HCT116 (cell line): Measurements from ENCODE around the gene BZW2. TPM values are rescaled to one million over a fixed set of nuclear protein-coding genes. Genes with fewer than 3 reads are reported as not detected.

ENCODE experiments used
- ATAC-seq: fragments of 200-7000 bp; cut with Tn5 transposase; 2 replicates; pipeline ENCODE4 v1.9.1; 2020; ENCODE audit warnings: mild to moderate bottlenecking, moderate library complexity
- BruUV-seq: library from RNA; stranded (reverse); fragments of 400-500 nt; replicated peaks from 2 replicates; lab custom pipeline; 2021; lab: Mats Ljungman, UMichigan
- CTCF ChIA-PET: fragments of 300-600 bp; sonication (Branson Sonifier 250); formaldehyde crosslinking; loops from one replicate; lab custom pipeline; 2021; ENCODE audit warnings: antibody characterized with exemption; lab: Charles Lee
- POLR2A ChIA-PET: fragments of 300-600, 350-600 bp; sonication (Branson Sonifier 250); formaldehyde crosslinking; loops from one replicate; lab custom pipeline; 2021; ENCODE audit warnings: antibody characterized with exemption; lab: Charles Lee
- RAD21 ChIA-PET, 2 experiments: fragments of 300-600 bp; sonication (Branson Sonifier 250); formaldehyde crosslinking; loops; one replicate each; lab custom pipeline; 2023; ENCODE audit warnings: low total read pairs in 2 of 2; ENCODE audit not compliant: uncharacterized antibody in 2 of 2, unreplicated experiment in 2 of 2, low non-redundant PET in 1 of 2; lab: Charles Lee
- DNase-seq: peaks from one replicate; pipeline ENCODE4 v3.0.0-alpha.2; 2010; ENCODE audit warnings: low read depth, low spot score
- H2AFZ ChIP-seq: fragments of 200-600 bp; shearing (Covaris generic), sonication (generic); 2 replicates; pipeline ENCODE4 v1.6.1; 2017; ENCODE audit warnings: low read depth, mixed run types, mixed read lengths, antibody characterized with exemption, low read length; ENCODE audit not compliant: poor library complexity, severe bottlenecking
- H3K27ac ChIP-seq: 2 replicates; pipeline ENCODE4 v1.5.1; 2012; ENCODE audit warnings: low read depth, low read length
- H3K27me3 ChIP-seq: fragments of 200-600 bp; sonication (generic); 2 replicates; pipeline ENCODE4 v1.6.1; 2016; ENCODE audit warnings: mixed run types, low read length, mixed read lengths; ENCODE audit not compliant: insufficient read depth
- H3K36me3 ChIP-seq, 2 experiments: fragments of 200-500 bp in 1 of 2; fragments of 200-600 bp in 1 of 2; sonication (Bioruptor generic) in 1 of 2; sonication (generic) in 1 of 2; 2 replicates each; pipeline versions ENCODE4 v1.5.1 to v1.6.1; 2014 to 2016; ENCODE audit warnings: low read length in 2 of 2, inconsistent platforms in 1 of 2, mixed read lengths in 1 of 2, mixed run types in 1 of 2; ENCODE audit not compliant: insufficient read depth in 2 of 2, control insufficient read depth in 1 of 2
- H3K4me1 ChIP-seq, 2 experiments: fragments of 200-600 bp in 1 of 2; sonication (generic) in 1 of 2; 2 replicates each; pipeline versions ENCODE4 v1.5.1 to v1.6.1; 2012 to 2017; ENCODE audit warnings: low read length in 2 of 2, inconsistent platforms in 1 of 2, mild to moderate bottlenecking in 1 of 2, mixed read lengths in 1 of 2, mixed run types in 1 of 2, moderate library complexity in 1 of 2; ENCODE audit not compliant: insufficient read depth in 2 of 2, control insufficient read depth in 1 of 2
- H3K4me2 ChIP-seq: fragments of 200-600 bp; sonication (generic); 2 replicates; pipeline ENCODE4 v1.6.1; 2017; ENCODE audit warnings: mixed run types, low read length, mixed read lengths
- H3K4me3 ChIP-seq, 2 experiments: fragments of 200-600 bp in 1 of 2; sonication (generic) in 1 of 2; replicated peaks in 1 of 2; 2 replicates each; pipeline ENCODE4 v1.5.1; 2011 to 2016; ENCODE audit warnings: low read length in 2 of 2, control low read depth in 1 of 2, low read depth in 1 of 2, mild to moderate bottlenecking in 1 of 2, mixed read lengths in 1 of 2, mixed run types in 1 of 2
- H3K79me2 ChIP-seq: fragments of 200-600 bp; sonication (generic); 2 replicates; pipeline ENCODE4 v1.6.1; 2017; ENCODE audit warnings: mild to moderate bottlenecking, mixed run types, low read length, moderate library complexity, mixed read lengths; ENCODE audit not compliant: insufficient read depth
- H3K9ac ChIP-seq: fragments of 200-600 bp; sonication (generic); 2 replicates; pipeline ENCODE4 v1.6.1; 2016; ENCODE audit warnings: low read length, mixed read lengths
- H3K9me2 ChIP-seq: fragments of 200-600 bp; sonication (generic), shearing (Covaris generic); 2 replicates; pipeline ENCODE4 v1.6.1; 2017; ENCODE audit warnings: mixed run types, mild to moderate bottlenecking, moderate library complexity; ENCODE audit not compliant: insufficient read depth
- H3K9me3 ChIP-seq, 2 experiments: fragments of 200-500 bp in 1 of 2; fragments of 200-600 bp in 1 of 2; sonication (Bioruptor generic) in 1 of 2; sonication (generic) in 1 of 2; 2 replicates each; pipeline ENCODE4 v1.6.1; 2014 to 2017; ENCODE audit warnings: low read length in 2 of 2, mixed read lengths in 2 of 2, inconsistent platforms in 1 of 2, low read depth in 1 of 2, mild to moderate bottlenecking in 1 of 2, mixed run types in 1 of 2, moderate library complexity in 1 of 2; ENCODE audit not compliant: control insufficient read depth in 1 of 2, insufficient read depth in 1 of 2
- H4K20me1 ChIP-seq: fragments of 200-600 bp; sonication (generic), shearing (Covaris generic); 2 replicates; pipeline ENCODE4 v1.6.1; 2017; ENCODE audit warnings: mixed run types, mild to moderate bottlenecking, moderate library complexity; ENCODE audit not compliant: insufficient read depth
- ATF3 ChIP-seq: IDR thresholded peaks from 2 replicates; pipeline ENCODE4 v1.6.1; 2012
- CBX3 ChIP-seq: IDR thresholded peaks from 2 replicates; pipeline ENCODE4 v1.6.1; 2012; ENCODE audit warnings: low read depth
- CTCF ChIP-seq, 3 experiments: fragments of 200-600 bp in 1 of 3; sonication (generic) in 1 of 3; IDR thresholded peaks in 2 of 3; conservative IDR thresholded peaks in 1 of 3; 2 replicates each; pipeline ENCODE4 v1.5.1; 2012 to 2017; ENCODE audit warnings: low read depth in 2 of 3, low read length in 2 of 3, antibody characterized with exemption in 1 of 3, borderline replicate concordance in 1 of 3, control low read depth in 1 of 3, mild to moderate bottlenecking in 1 of 3, mixed read lengths in 1 of 3, mixed run types in 1 of 3, moderate library complexity in 1 of 3; ENCODE audit not compliant: insufficient read depth in 1 of 3
- EZH2 ChIP-seq: fragments of 200-600 bp; sonication (generic); IDR thresholded peaks from 2 replicates; pipeline ENCODE4 v1.6.1; 2017; ENCODE audit warnings: antibody characterized with exemption, mixed run types
- EZH2phosphoT487 ChIP-seq: fragments of 200-600 bp; IDR thresholded peaks from 2 replicates; pipeline ENCODE4 v1.6.1; 2018; ENCODE audit warnings: antibody characterized with exemption, borderline replicate concordance
- FOSL1 ChIP-seq: IDR thresholded peaks from 2 replicates; pipeline ENCODE4 v1.6.1; 2012; ENCODE audit warnings: low read depth
- MAX ChIP-seq: IDR thresholded peaks from 2 replicates; pipeline ENCODE4 v1.6.1; 2012
- RAD21 ChIP-seq: IDR thresholded peaks from 2 replicates; pipeline ENCODE4 v1.6.1; 2012; ENCODE audit warnings: low read depth, mild to moderate bottlenecking
- SP1 ChIP-seq: IDR thresholded peaks from 2 replicates; pipeline ENCODE4 v1.6.1; 2012; ENCODE audit warnings: low read depth
- SRF ChIP-seq: IDR thresholded peaks from 2 replicates; pipeline ENCODE4 v1.6.1; 2012; ENCODE audit warnings: low read depth
- YY1 ChIP-seq: IDR thresholded peaks from 2 replicates; pipeline ENCODE4 v1.6.1; 2011; ENCODE audit warnings: low read length, low read depth, moderate library complexity, mild to moderate bottlenecking; ENCODE audit not compliant: insufficient replicate concordance; ENCODE audit errors: extremely low read depth
- ZBTB33 ChIP-seq: IDR thresholded peaks from 2 replicates; pipeline ENCODE4 v1.6.1; 2011; ENCODE audit warnings: mild to moderate bottlenecking, low read length, moderate library complexity; ENCODE audit not compliant: insufficient replicate concordance; ENCODE audit errors: extremely low read depth
- ZFX ChIP-seq: fragments of 450-650 bp; IDR thresholded peaks from 2 replicates; pipeline ENCODE4 v1.6.1; 2017
- ZNF274 ChIP-seq: fragments of 200-500 bp; sonication (Bioruptor generic); IDR thresholded peaks from 2 replicates; pipeline ENCODE4 v1.6.1; 2014; ENCODE audit warnings: mild to moderate bottlenecking, low read depth, low read length, inconsistent platforms
- intact Hi-C: fragments of 100-400 bp; cut with micrococcal nuclease; formaldehyde crosslinking; loops from 2 replicates; pipeline ENCODE4 v1.10.0; 2022
- total RNA-seq: library from RNA; stranded (reverse); gene quantifications from one replicate; pipeline ENCODE4 v1.2.1, GENCODE V29; 2021; ENCODE audit not compliant: unreplicated experiment

The BZW2 gene
- total RNA-seq, 1 experiment from 2014 or later = 119 TPM

- Histone ChIP-seq H3K9me2 (no peaks in the 10 kb centered on the region), H3K9me3 (no peaks in the 10 kb centered on the region), H3K36me3 (peaks cover 44 to 58% of the 10 kb centered on the region in 2 experiments), H4K20me1 (no peaks in the 10 kb centered on the region), H3K9ac (no peak overlapping the region), H3K79me2 (no peaks in the 10 kb centered on the region; the same call in none of the 2 replicates), H3K4me1 (no peaks in the 10 kb centered on the region), H3K4me3 (no peak overlapping the region), H2AFZ (no peak overlapping the region), H3K27me3 (no peaks in the 10 kb centered on the region)
- intact Hi-C loops = loop anchor here (1.0 kb wide), 1 partner anchor 223 kb away; no protein-coding TSS in a partner anchor
- DNase-seq = no peak
- no peak for TF ChIP-seq EZH2phosphoT487
- TF ChIP-seq ZFX = no peak
- TF ChIP-seq FOSL1 = no peak
- TF ChIP-seq SRF = no peak
- TF ChIP-seq EZH2 = no peak
- TF ChIP-seq ZNF274 = no peak
- no peak for TF ChIP-seq ATF3
- TF ChIP-seq, all 23 proteins: peak for 0
- no TSS peak for BruUV-seq
- ATAC-seq = no peak
- ChIA-PET POLR2A (no interaction called here), CTCF (interaction anchor here (0.7 to 1.4 kb wide), 7 partner anchors 8 to 225 kb away, joined by 3 to 8 read pairs (median 5); no protein-coding TSS in a partner anchor), RAD21 (no interaction called here)
- H3K27ac ChIP-seq = no peak overlapping the region
- H3K4me2 ChIP-seq = no peak overlapping the region
These were observed 48.8 kb downstream of the BZW2 start for GRCh38 chr7:16694806-16695205.

GRCh38 chr7:16695621-16696237 is 49.7 kb downstream of the BZW2 start:
- H3K4me1 ChIP-seq = no peaks in the 10 kb centered on the region
- H3K27me3 ChIP-seq = no peaks in the 10 kb centered on the region
- intact Hi-C loops = loop anchor here (1.0 kb wide), 1 partner anchor 223 kb away; no protein-coding TSS in a partner anchor
- POLR2A ChIA-PET = no interaction called here
- H3K9ac ChIP-seq = no peak overlapping the region
- no peaks in the 10 kb centered on the region for H4K20me1 ChIP-seq
- ATAC-seq (peak; percentile 86), DNase-seq (peak; percentile 48)
- no peaks in the 10 kb centered on the region for H3K9me3 ChIP-seq
- H3K36me3 ChIP-seq = peaks cover 48 to 60% of the 10 kb centered on the region in 2 experiments
- no peaks in the 10 kb centered on the region for H3K9me2 ChIP-seq
- no peak overlapping the region for H2AFZ ChIP-seq
- no peak overlapping the region for H3K4me2 ChIP-seq
- no peak overlapping the region for H3K27ac ChIP-seq
- H3K4me3 ChIP-seq = no peak overlapping the region
- CTCF ChIA-PET = interaction anchor here (0.6 to 1.4 kb wide), 7 partner anchors 9 to 224 kb away, joined by 3 to 8 read pairs (median 4); no protein-coding TSS in a partner anchor
- no peaks in the 10 kb centered on the region; the same call in none of the 2 replicates for H3K79me2 ChIP-seq
- BruUV-seq = no TSS peak
- RAD21 ChIA-PET = no interaction called here
- no peak for TF ChIP-seq EZH2
- no peak for TF ChIP-seq MAX
- peak; percentile 65 for TF ChIP-seq RAD21
- no peak for TF ChIP-seq YY1
- TF ChIP-seq CBX3 = no peak
- TF ChIP-seq SRF = no peak
- no peak for TF ChIP-seq ATF3
- no peak for TF ChIP-seq FOSL1
- no peak for TF ChIP-seq ZBTB33
- no peak for TF ChIP-seq SP1
- TF ChIP-seq CTCF (IDR thresholded peaks at IDR 0.05 in 2 of 3, conservative IDR thresholded peaks at IDR 0.05 in 1 of 3; ENCODE audit: borderline replicate concordance in 1 of 3, insufficient read depth in 1 of 3, low read depth in 2 of 3, low read length in 2 of 3) = peak; percentile 46 to 65 (median 60); a peak in 5 of 6 replicates
